ENCODE results near the gene ZNF217.
"Not testable (repeated sequence)": the region's sequence is repeated elsewhere in the genome, so short reads cannot be mapped to it uniquely, and the experiment has no call there.

ZNF217 gene

GRCh38 chr20:53622247-53623133, 28.9 kb upstream of the ZNF217 start:
- no peak for DNase-seq (ENCODE audit: low read depth, low spot score)

- DNase-seq (ENCODE audit: low read depth, low spot score) = no peak
Measured at GRCh38 chr20:53621482-53622246, 28.0 kb upstream of the ZNF217 start.

- DNase-seq (ENCODE audit: low read depth, low spot score) = not testable (repeated sequence)
Measured at GRCh38 chr20:53618490-53619000, 24.9 kb upstream of the ZNF217 start.

- no peak for DNase-seq (ENCODE audit: low read depth, low spot score)
Measured at GRCh38 chr20:53617791-53618489, 24.3 kb upstream of the ZNF217 start.

- not testable (repeated sequence) for DNase-seq (ENCODE audit: low read depth, low spot score)
Measured at GRCh38 chr20:53616489-53616888, 22.9 kb upstream of the ZNF217 start.

GRCh38 chr20:53613748-53614147, 20.1 kb upstream of the ZNF217 start:
- no peak for DNase-seq (ENCODE audit: low read depth, low spot score)

- not testable (repeated sequence) for DNase-seq (ENCODE audit: low read depth, low spot score)
Measured at GRCh38 chr20:53612289-53612688, 18.6 kb upstream of the ZNF217 start.

GRCh38 chr20:53611449-53611894, 17.8 kb upstream of the ZNF217 start:
- no peak for DNase-seq (ENCODE audit: low read depth, low spot score)

GRCh38 chr20:53609491-53610445, 16.1 kb upstream of the ZNF217 start:
- no peak for DNase-seq (ENCODE audit: low read depth, low spot score)

GRCh38 chr20:53608456-53609452, 15.1 kb upstream of the ZNF217 start:
- no peak for DNase-seq (ENCODE audit: low read depth, low spot score)

- no peak for DNase-seq (ENCODE audit: low read depth, low spot score)
Measured at GRCh38 chr20:53608071-53608455, 14.4 kb upstream of the ZNF217 start.

- DNase-seq (ENCODE audit: low read depth, low spot score) = no peak
Measured at GRCh38 chr20:53606364-53606985, 12.8 kb upstream of the ZNF217 start.

- DNase-seq (ENCODE audit: low read depth, low spot score) = not testable (repeated sequence)
Measured at GRCh38 chr20:53605401-53605800, 11.8 kb upstream of the ZNF217 start.

- not testable (repeated sequence) for DNase-seq (ENCODE audit: low read depth, low spot score)
Measured at GRCh38 chr20:53604846-53605245, 11.2 kb upstream of the ZNF217 start.

- DNase-seq (ENCODE audit: low read depth, low spot score) = no peak
Measured at GRCh38 chr20:53602661-53603060, 9.0 kb upstream of the ZNF217 start.

- no peak for DNase-seq (ENCODE audit: low read depth, low spot score)
Measured at GRCh38 chr20:53599910-53600632, 6.4 kb upstream of the ZNF217 start.

GRCh38 chr20:53599378-53599777, 5.7 kb upstream of the ZNF217 start:
- DNase-seq (ENCODE audit: low read depth, low spot score) = no peak

GRCh38 chr20:53599044-53599362, 5.4 kb upstream of the ZNF217 start:
- DNase-seq (ENCODE audit: low read depth, low spot score) = no peak
